HG03066 (cell line): ENCODE results near the gene SOCS3.

Experiments
- ATAC-seq: cut with Tn5 transposase; IDR thresholded peaks from one replicate; pipeline ENCODE4 v1.9.1; 2021; ENCODE audit warnings: low read depth; ENCODE audit not compliant: unreplicated experiment

SOCS3 gene

GRCh38 chr17:78359997-78360370, at the start of gene SOCS3:
Gene SOCS3 (minus strand): TSS chr17:78360077. CDS start chr17:78359095, 982 bp downstream.
- no peak for ATAC-seq

- ATAC-seq = no peak
These were observed 49.5 kb upstream of the SOCS3 start for GRCh38 chr17:78409191-78409928.

- no peak for ATAC-seq
These were observed 48.7 kb upstream of the SOCS3 start for GRCh38 chr17:78408476-78409050.

- no peak for ATAC-seq
These were observed 47.6 kb upstream of the SOCS3 start for GRCh38 chr17:78407387-78408000.

GRCh38 chr17:78406920-78407319, 47.0 kb upstream of the SOCS3 start:
- no peak for ATAC-seq

- ATAC-seq = no peak
These were observed 46.5 kb upstream of the SOCS3 start for GRCh38 chr17:78406396-78406795.

GRCh38 chr17:78403822-78404221, 43.9 kb upstream of the SOCS3 start:
- ATAC-seq = no peak

- no peak for ATAC-seq
These were observed 42.0 kb upstream of the SOCS3 start for GRCh38 chr17:78401891-78402290.

GRCh38 chr17:78401246-78401645, 41.4 kb upstream of the SOCS3 start:
- no peak for ATAC-seq

GRCh38 chr17:78400581-78401240, 40.8 kb upstream of the SOCS3 start:
- no peak for ATAC-seq

- no peak for ATAC-seq
These were observed 39.8 kb upstream of the SOCS3 start for GRCh38 chr17:78399693-78400144.

GRCh38 chr17:78399028-78399692, 39.3 kb upstream of the SOCS3 start:
- ATAC-seq = no peak

- no peak for ATAC-seq
These were observed 38.5 kb upstream of the SOCS3 start for GRCh38 chr17:78398390-78398789.

- ATAC-seq = no peak
These were observed 37.8 kb upstream of the SOCS3 start for GRCh38 chr17:78397681-78398101.

- ATAC-seq = no peak
These were observed 36.8 kb upstream of the SOCS3 start for GRCh38 chr17:78396441-78397337.

GRCh38 chr17:78395155-78395554, 35.3 kb upstream of the SOCS3 start:
- ATAC-seq = no peak

- ATAC-seq = no peak
These were observed 34.3 kb upstream of the SOCS3 start for GRCh38 chr17:78394209-78394608.

- ATAC-seq = no peak
These were observed 33.7 kb upstream of the SOCS3 start for GRCh38 chr17:78393575-78393974.

- ATAC-seq = no peak
These were observed 32.4 kb upstream of the SOCS3 start for GRCh38 chr17:78392295-78392694.

GRCh38 chr17:78391843-78392242, 32.0 kb upstream of the SOCS3 start:
- ATAC-seq = no peak
